Effector memory CD4-positive, alpha-beta T cell (primary cell): ENCODE results near the gene CUL2.
"Not testable (repeated sequence)": the region's sequence is repeated elsewhere in the genome, so short reads cannot be mapped to it uniquely, and the experiment has no call there.

ENCODE experiments used
- DNase-seq, 3 donors: peaks; one replicate each; pipeline ENCODE4 v3.0.0-alpha.2; 2020
- H3K27ac ChIP-seq: 2 replicates; pipeline ENCODE4 v1.7.0; 2013; ENCODE audit warnings: mild to moderate bottlenecking, low read length, moderate library complexity; ENCODE audit not compliant: insufficient read depth, poor library complexity, severe bottlenecking
- H3K27me3 ChIP-seq: replicated peaks from 2 replicates; pipeline ENCODE4 v1.7.0; 2013; ENCODE audit warnings: mild to moderate bottlenecking, low read length; ENCODE audit not compliant: insufficient read depth, control insufficient read depth, poor library complexity, severe bottlenecking
- H3K36me3 ChIP-seq: 2 replicates; pipeline ENCODE4 v1.7.0; 2013; ENCODE audit warnings: mild to moderate bottlenecking, low read length, moderate library complexity; ENCODE audit not compliant: control insufficient read depth, insufficient read depth
- H3K4me1 ChIP-seq: 2 replicates; pipeline ENCODE4 v1.7.0; 2013; ENCODE audit warnings: low read length, mild to moderate bottlenecking; ENCODE audit not compliant: control insufficient read depth, insufficient read depth, poor library complexity, severe bottlenecking
- H3K4me3 ChIP-seq: 2 replicates; pipeline ENCODE4 v1.7.0; 2013; ENCODE audit warnings: low read length, low read depth, mild to moderate bottlenecking; ENCODE audit not compliant: insufficient read depth, poor library complexity, severe bottlenecking
- H3K9me3 ChIP-seq: 2 replicates; pipeline ENCODE4 v1.7.0; 2013; ENCODE audit warnings: mild to moderate bottlenecking, low read length, moderate library complexity; ENCODE audit not compliant: control insufficient read depth

The CUL2 gene

GRCh38 chr10:35056686-35057085 is 33.5 kb downstream of the CUL2 start:
- Histone ChIP-seq H3K27me3 (no peaks in the 10 kb centered on the region), H3K4me1 (no peaks in the 10 kb centered on the region), H3K36me3 (peaks cover 60% of the 10 kb centered on the region), H3K4me3 (no peak overlapping the region), H3K27ac (no peak overlapping the region), H3K9me3 (no peaks in the 10 kb centered on the region)
- no peak for DNase-seq

DNA sequence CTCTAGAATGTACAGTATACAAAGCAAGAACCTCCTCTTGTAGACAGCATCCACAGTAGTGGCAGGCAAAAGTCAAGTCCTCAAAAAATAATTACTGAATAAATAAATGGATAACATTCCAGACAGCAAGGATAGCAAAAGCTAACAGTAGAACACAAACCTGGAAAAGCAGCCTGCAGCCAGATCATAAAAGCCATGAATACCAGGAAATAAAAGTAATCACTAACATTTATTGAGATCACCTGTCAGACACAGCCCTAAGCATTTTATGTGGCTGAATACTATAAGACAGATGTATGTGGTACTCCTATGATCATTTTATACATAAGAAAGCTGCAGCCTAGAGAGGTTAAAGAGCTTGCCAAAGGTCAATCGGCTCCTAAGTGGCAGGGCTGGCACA is 34.0 kb downstream of the CUL2 start:
- Histone ChIP-seq H3K9me3 (no peaks in the 10 kb centered on the region), H3K36me3 (peaks cover 58% of the 10 kb centered on the region), H3K27ac (no peak overlapping the region), H3K27me3 (no peaks in the 10 kb centered on the region), H3K4me1 (no peaks in the 10 kb centered on the region), H3K4me3 (no peak overlapping the region)
- DNase-seq, result no peak

GRCh38 chr10:35050568-35050967 is 39.6 kb downstream of the CUL2 start:
- no peak for DNase-seq
- Histone ChIP-seq H3K27me3 (no peaks in the 10 kb centered on the region), H3K36me3 (peaks cover 43% of the 10 kb centered on the region), H3K27ac (no peak overlapping the region), H3K4me1 (no peaks in the 10 kb centered on the region), H3K4me3 (no peak overlapping the region), H3K9me3 (no peaks in the 10 kb centered on the region)

DNA sequence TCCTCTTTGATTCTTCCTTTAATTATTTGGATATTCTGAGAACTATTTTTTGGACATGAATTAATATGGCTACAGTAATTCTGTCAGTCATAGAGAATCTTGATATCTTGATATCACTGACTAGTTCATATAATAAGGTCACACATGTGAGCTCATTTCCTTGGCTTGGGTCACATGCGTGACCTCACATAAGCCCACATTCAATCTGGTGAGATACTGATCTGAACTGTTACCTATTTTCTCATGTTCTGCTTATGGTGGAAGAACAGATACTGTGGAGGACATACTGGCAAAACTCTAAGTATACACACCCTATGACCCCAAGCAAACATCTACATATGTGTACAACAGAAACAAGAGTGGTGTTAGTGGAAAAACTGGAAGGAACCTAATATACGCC is 44.1 kb downstream of the CUL2 start:
- Histone ChIP-seq H3K4me1 (no peaks in the 10 kb centered on the region), H3K36me3 (peaks cover 44% of the 10 kb centered on the region), H3K9me3 (no peaks in the 10 kb centered on the region), H3K4me3 (no peak overlapping the region), H3K27ac (no peak overlapping the region), H3K27me3 (no peaks in the 10 kb centered on the region)
- DNase-seq, result no peak

DNA sequence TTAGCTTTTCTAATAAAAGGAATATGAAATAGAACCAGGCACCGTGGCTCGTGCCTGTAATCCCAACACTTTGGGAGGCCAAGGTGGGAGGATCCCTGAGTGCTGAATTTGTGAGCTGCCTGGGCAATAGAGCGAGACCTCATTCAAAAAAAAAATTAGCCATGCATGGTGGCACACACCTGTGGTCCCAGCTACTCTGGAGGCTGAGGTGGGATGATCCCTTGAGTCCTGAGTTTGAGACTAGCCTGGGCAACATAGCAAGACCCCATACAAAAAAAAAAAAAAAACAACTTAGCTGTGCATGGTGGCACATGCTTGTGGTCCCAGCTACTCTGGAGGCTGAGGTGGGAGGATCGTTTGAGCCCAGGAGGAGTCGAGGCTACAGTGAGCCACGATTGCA is 44.9 kb downstream of the CUL2 start:
- not testable (repeated sequence) for H3K4me1 ChIP-seq, H3K27ac ChIP-seq, DNase-seq, H3K27me3 ChIP-seq, H3K9me3 ChIP-seq, H3K4me3 ChIP-seq
- peaks cover 43% of the 10 kb centered on the region for H3K36me3 ChIP-seq

GRCh38 chr10:35043796-35044344 is 46.3 kb downstream of the CUL2 start:
- no peaks in the 10 kb centered on the region for H3K27me3 ChIP-seq
- no peak for DNase-seq
- H3K36me3 ChIP-seq, result peaks cover 43% of the 10 kb centered on the region
- no peak overlapping the region for H3K4me3 ChIP-seq
- H3K27ac ChIP-seq, result no peak overlapping the region
- H3K9me3 ChIP-seq, result no peaks in the 10 kb centered on the region
- H3K4me1 ChIP-seq, result no peaks in the 10 kb centered on the region

- H3K36me3 ChIP-seq, result peaks cover 36% of the 10 kb centered on the region
- no peak overlapping the region for H3K27ac ChIP-seq
Measured at GRCh38 chr10:35042783-35043182, 47.4 kb downstream of the CUL2 start.

GRCh38 chr10:35041502-35041879 is 48.6 kb downstream of the CUL2 start:
- Histone ChIP-seq H3K36me3 (peaks cover 38% of the 10 kb centered on the region), H3K9me3 (no peaks in the 10 kb centered on the region), H3K27me3 (no peaks in the 10 kb centered on the region), H3K4me3 (no peak overlapping the region), H3K4me1 (no peaks in the 10 kb centered on the region), H3K27ac (no peak overlapping the region)
- DNase-seq, result no peak

More at GRCh38 chr10:35042783-35043182, 47.4 kb downstream of the CUL2 start:
- Histone ChIP-seq H3K4me3 (no peak overlapping the region), H3K27me3 (no peaks in the 10 kb centered on the region), H3K9me3 (no peaks in the 10 kb centered on the region), H3K4me1 (no peaks in the 10 kb centered on the region)
- no peak for DNase-seq

DNA sequence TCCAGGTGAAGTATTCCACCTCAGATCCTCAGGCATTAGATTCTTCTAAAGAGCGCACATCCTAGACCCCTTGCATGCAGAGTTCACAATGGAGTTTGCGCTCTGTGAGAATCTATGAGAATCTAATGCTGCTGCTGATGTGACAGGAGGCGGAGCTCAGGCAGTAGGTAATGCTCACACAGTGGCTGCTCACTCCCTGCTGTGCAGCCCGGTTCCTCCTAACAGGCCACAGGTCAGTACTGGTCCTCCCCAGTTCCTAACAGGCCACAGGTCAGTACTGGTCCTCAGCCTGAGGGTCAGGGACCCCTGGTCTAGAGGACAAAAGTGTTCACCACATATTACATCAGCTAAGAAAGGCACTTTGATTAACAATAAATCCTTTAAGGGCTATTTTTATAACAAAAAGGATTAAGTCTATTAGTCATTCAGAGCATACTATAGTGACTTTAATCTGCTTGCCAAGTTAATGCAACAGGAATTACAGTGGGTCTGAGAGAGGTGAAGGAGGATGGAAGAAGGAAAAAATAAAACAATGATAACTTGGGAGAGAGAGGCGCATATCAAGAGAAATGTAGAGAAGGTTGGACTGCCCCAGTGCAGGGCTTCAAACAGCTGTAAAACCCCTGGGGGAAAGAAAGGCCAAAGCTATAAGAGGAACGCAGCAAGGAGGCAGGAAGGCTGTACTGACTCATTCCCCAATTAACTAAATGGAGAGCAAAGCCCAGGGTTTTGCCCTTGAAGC is 49.2 kb downstream of the CUL2 start:
- H3K4me1 ChIP-seq, result no peaks in the 10 kb centered on the region
- peaks cover 42% of the 10 kb centered on the region for H3K36me3 ChIP-seq
- no peak overlapping the region for H3K4me3 ChIP-seq
- no peaks in the 10 kb centered on the region for H3K9me3 ChIP-seq
- H3K27me3 ChIP-seq, result no peaks in the 10 kb centered on the region
- H3K27ac ChIP-seq, result no peak overlapping the region
- no peak for DNase-seq

DNA sequence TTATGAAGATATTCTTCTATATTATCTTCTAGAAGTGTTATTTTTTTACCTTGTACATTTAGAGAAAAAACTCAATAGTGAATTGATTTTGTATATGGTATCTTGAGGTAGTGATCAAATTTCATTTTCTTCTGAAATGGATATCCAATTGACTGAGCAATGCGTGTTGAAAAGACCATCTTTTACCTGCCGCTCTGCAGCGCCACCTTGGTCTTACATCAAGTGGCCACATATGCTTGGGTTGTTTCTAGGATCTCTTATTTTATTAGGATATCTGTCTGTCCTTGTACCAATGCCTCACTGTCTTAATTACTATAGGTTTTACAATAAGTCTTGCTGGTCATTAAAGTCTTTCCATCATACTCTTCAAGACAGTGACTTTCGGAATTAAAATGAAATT is 53.0 kb downstream of the CUL2 start:
- Histone ChIP-seq H3K27me3 (no peaks in the 10 kb centered on the region), H3K36me3 (peaks cover 44% of the 10 kb centered on the region), H3K27ac (no peak overlapping the region), H3K4me3 (no peak overlapping the region), H3K4me1 (no peaks in the 10 kb centered on the region), H3K9me3 (no peaks in the 10 kb centered on the region)
- DNase-seq, result no peak
